IMR-90 (cell line): ENCODE results near the gene XYLB. TPM values are rescaled to one million over a fixed set of nuclear protein-coding genes. Genes with fewer than 3 reads are reported as not detected.

Experiments
- ATAC-seq: fragments of 200-7000 bp; cut with Tn5 transposase; 2 replicates; pipeline ENCODE4 v1.9.1; 2020; ENCODE audit warnings: low read depth, mild to moderate bottlenecking, moderate library complexity
- Bru-seq: library from RNA; stranded (reverse); fragments of 400-500 nt; gene quantifications from one replicate; lab custom pipeline; 2021; lab: Mats Ljungman, UMichigan
- BruChase-seq, 2 experiments: library from RNA; stranded (reverse); fragments of 400-500 nt; gene quantifications; one replicate each; lab custom pipeline; 2021; lab: Mats Ljungman, UMichigan
- BruUV-seq: library from RNA; stranded (reverse); fragments of 400-500 nt; replicated peaks from 2 replicates; lab custom pipeline; 2021; lab: Mats Ljungman, UMichigan
- CTCF ChIA-PET: fragments of 300-600 bp; formaldehyde crosslinking; extraction: SDS; loops from one replicate; lab custom pipeline; 2021; ENCODE audit warnings: antibody characterized with exemption; lab: Yijun Ruan, JAX
- POLR2A ChIA-PET: fragments of 300-600 bp; sonication (Branson Sonifier 250); formaldehyde crosslinking; loops from one replicate; lab custom pipeline; 2022; ENCODE audit warnings: antibody characterized with exemption; ENCODE audit not compliant: unreplicated experiment; lab: Charles Lee
- DNase-seq: peaks from one replicate; pipeline ENCODE4 v3.0.0; 2013
- H2AFZ ChIP-seq: replicated peaks from 2 replicates; pipeline ENCODE3; 2013; ENCODE audit warnings: low read length, mild to moderate bottlenecking; ENCODE audit not compliant: poor library complexity
- H2AK5ac ChIP-seq: 2 replicates; pipeline ENCODE4 v1.6.1; 2013; ENCODE audit warnings: low read depth, low read length, inconsistent platforms
- H2AK9ac ChIP-seq: replicated peaks from 2 replicates; pipeline ENCODE3; 2013; ENCODE audit warnings: mild to moderate bottlenecking, low read depth, low read length, moderate library complexity; ENCODE audit not compliant: poor library complexity
- H2BK120ac ChIP-seq: 2 replicates; pipeline ENCODE4 v1.6.1; 2013; ENCODE audit warnings: low read depth, low read length, inconsistent platforms
- H2BK15ac ChIP-seq: 3 replicates; pipeline ENCODE4 v1.6.1; 2013; ENCODE audit warnings: low read depth, low read length, inconsistent platforms
- H2BK20ac ChIP-seq: 2 replicates; pipeline ENCODE4 v1.6.1; 2013; ENCODE audit warnings: low read depth, mild to moderate bottlenecking, inconsistent platforms, low read length, moderate library complexity
- H2BK5ac ChIP-seq: 2 replicates; pipeline ENCODE4 v1.6.1; 2013; ENCODE audit warnings: mild to moderate bottlenecking, low read depth, low read length, inconsistent platforms; ENCODE audit not compliant: poor library complexity, severe bottlenecking
- H3K14ac ChIP-seq: replicated peaks from 2 replicates; pipeline ENCODE4 v1.6.1; 2013; ENCODE audit warnings: low read depth, low read length, inconsistent platforms
- H3K18ac ChIP-seq: 2 replicates; pipeline ENCODE4 v1.6.1; 2013; ENCODE audit warnings: low read depth, low read length, control low read depth
- H3K23ac ChIP-seq: 2 replicates; pipeline ENCODE4 v1.6.1; 2013; ENCODE audit warnings: low read depth, low read length, inconsistent platforms
- H3K27ac ChIP-seq: 2 replicates; pipeline ENCODE4 v1.5.1; 2013; ENCODE audit warnings: mild to moderate bottlenecking, control low read depth, low read length; ENCODE audit not compliant: insufficient read depth
- H3K27me3 ChIP-seq: 2 replicates; pipeline ENCODE4 v1.6.1; 2013; ENCODE audit warnings: low read length; ENCODE audit not compliant: control insufficient read depth, insufficient read depth
- H3K36me3 ChIP-seq: 2 replicates; pipeline ENCODE4 v1.6.1; 2013; ENCODE audit warnings: low read length, mixed read lengths; ENCODE audit not compliant: control insufficient read depth, insufficient read depth
- H3K4ac ChIP-seq: 2 replicates; pipeline ENCODE4 v1.6.1; 2013; ENCODE audit warnings: low read depth, low read length, inconsistent platforms
- H3K4me1 ChIP-seq: 2 replicates; pipeline ENCODE4 v1.6.1; 2013; ENCODE audit warnings: low read length, mixed read lengths; ENCODE audit not compliant: control insufficient read depth, insufficient read depth
- H3K4me2 ChIP-seq: 2 replicates; pipeline ENCODE4 v1.6.1; 2013; ENCODE audit warnings: low read depth, mild to moderate bottlenecking, control low read depth, low read length, moderate library complexity
- H3K4me3 ChIP-seq: 2 replicates; pipeline ENCODE4 v1.5.1; 2013; ENCODE audit warnings: low read depth, mild to moderate bottlenecking, control low read depth, low read length, moderate library complexity; ENCODE audit not compliant: insufficient read depth
- H3K56ac ChIP-seq: 2 replicates; pipeline ENCODE4 v1.6.1; 2013; ENCODE audit warnings: low read length, inconsistent platforms; ENCODE audit not compliant: insufficient read depth; ENCODE audit errors: extremely low read depth
- H3K79me1 ChIP-seq, 2 experiments: 2 replicates each; pipeline ENCODE4 v1.6.1; 2013; ENCODE audit warnings: low read length in 2 of 2, inconsistent platforms in 1 of 2, low read depth in 1 of 2
- H3K9ac ChIP-seq: 2 replicates; pipeline ENCODE4 v1.6.1; 2013; ENCODE audit warnings: low read depth, low read length, control low read depth
- H3K9me1 ChIP-seq: 2 replicates; pipeline ENCODE4 v1.6.1; 2013; ENCODE audit warnings: low read length, inconsistent platforms; ENCODE audit not compliant: insufficient read depth
- H3K9me3 ChIP-seq: 2 replicates; pipeline ENCODE4 v1.6.1; 2013; ENCODE audit warnings: low read length; ENCODE audit not compliant: control insufficient read depth, insufficient read depth
- H4K20me1 ChIP-seq: 2 replicates; pipeline ENCODE4 v1.6.1; 2013; ENCODE audit warnings: low read length, inconsistent platforms; ENCODE audit not compliant: insufficient read depth
- H4K5ac ChIP-seq: 2 replicates; pipeline ENCODE4 v1.6.1; 2013; ENCODE audit warnings: mild to moderate bottlenecking, low read depth, low read length, control low read depth
- H4K8ac ChIP-seq, 2 experiments: 2 replicates each; pipeline ENCODE4 v1.6.1; 2013; ENCODE audit warnings: low read depth in 2 of 2, low read length in 2 of 2, control low read depth in 1 of 2, inconsistent platforms in 1 of 2
- H4K91ac ChIP-seq: 2 replicates; pipeline ENCODE4 v1.6.1; 2013; ENCODE audit warnings: low read depth, low read length, inconsistent platforms; ENCODE audit not compliant: insufficient read depth
- BHLHE40 ChIP-seq: fragments of 150-350 bp; IDR thresholded peaks from 2 replicates; pipeline ENCODE4 v1.6.1; 2016; ENCODE audit warnings: mild to moderate bottlenecking, low read depth, low read length
- CEBPB ChIP-seq: IDR thresholded peaks from 2 replicates; pipeline ENCODE4 v1.6.1; 2012; ENCODE audit warnings: low read depth, low read length, improper control_type of control experiment
- CHD1 ChIP-seq: IDR thresholded peaks from 2 replicates; pipeline ENCODE4 v1.6.1; 2012; ENCODE audit warnings: low read depth, low read length, improper control_type of control experiment
- CTCF ChIP-seq: conservative IDR thresholded peaks from 2 replicates; pipeline ENCODE4 v1.5.1; 2012; ENCODE audit warnings: mild to moderate bottlenecking, low read depth, low read length, improper control_type of control experiment
- MAFK ChIP-seq: IDR thresholded peaks from 2 replicates; pipeline ENCODE4 v1.6.1; 2012; ENCODE audit warnings: low read depth, low read length, improper control_type of control experiment
- MAZ ChIP-seq: IDR thresholded peaks from 2 replicates; pipeline ENCODE4 v1.6.1; 2012; ENCODE audit warnings: low read depth, mild to moderate bottlenecking, low read length, improper control_type of control experiment, moderate library complexity, borderline replicate concordance
- MXI1 ChIP-seq: IDR thresholded peaks from 2 replicates; pipeline ENCODE4 v1.6.1; 2012; ENCODE audit warnings: low read depth, mild to moderate bottlenecking, low read length, moderate library complexity, borderline replicate concordance
- RAD21 ChIP-seq: IDR thresholded peaks from 2 replicates; pipeline ENCODE4 v1.6.1; 2012; ENCODE audit warnings: low read length, improper control_type of control experiment
- RCOR1 ChIP-seq: IDR thresholded peaks from 2 replicates; pipeline ENCODE4 v1.6.1; 2012; ENCODE audit warnings: mild to moderate bottlenecking, low read length, improper control_type of control experiment; ENCODE audit not compliant: insufficient replicate concordance
- SMC3 ChIP-seq: fragments of 150-350 bp; IDR thresholded peaks from 2 replicates; pipeline ENCODE4 v1.6.1; 2016; ENCODE audit warnings: low read depth, mild to moderate bottlenecking, antibody characterized with exemption, low read length, moderate library complexity
- WGBS, 2 experiments: methylation state at CpG; one replicate each; pipeline versions ENCODE4 v1.1.5 to v1.1.7; 2013; ENCODE audit warnings: missing lambda C conversion rate in 2 of 2; ENCODE audit not compliant: insufficient read length in 1 of 2; ENCODE audit errors: extremely low coverage in 2 of 2; 5-methylcytosine and 5-hydroxymethylcytosine counted together
- dilution Hi-C: fragments of 300-500 bp; cut with HindIII; formaldehyde crosslinking; loops from one replicate; pipeline ENCODE4 v1.14.3; 2018; ENCODE audit warnings: low sequenced_read_pairs; ENCODE audit not compliant: unreplicated experiment
- in situ Hi-C: fragments of 300-500 bp; cut with MboI; formaldehyde crosslinking; loops from 3 replicates; pipeline ENCODE4 v1.14.3; 2019; ENCODE audit warnings: low sequenced_read_pairs, inconsistent platforms, mixed read lengths
- intact Hi-C: fragments of 100-400 bp; cut with micrococcal nuclease; formaldehyde crosslinking; loops from 2 replicates; pipeline ENCODE4 v1.10.0; 2022
- long read RNA-seq: library from polyadenylated mRNA; unstranded; transcript quantifications from one replicate; pipeline ENCODE4 v2.0.0, GENCODE V29; 2021; ENCODE audit not compliant: unreplicated experiment
- polyA plus RNA-seq, 3 experiments: library from polyadenylated mRNA; depleted of rRNA; stranded (reverse); fragments of >200 nt; gene quantifications; 2 replicates each; pipeline ENCODE4 v1.2.3, GENCODE V29; 2012; ENCODE audit warnings: low replicate concordance in 1 of 3
- total RNA-seq: library from RNA; depleted of rRNA; stranded (reverse); fragments of >200 nt; gene quantifications from 2 replicates; pipeline ENCODE4 v1.2.3, GENCODE V29; 2012; rRNA removed
- TF ChIP-seq, protein P1 (sequence below): fragments of 150-350 bp; IDR thresholded peaks from 2 replicates; pipeline ENCODE4 v1.6.1; 2017; ENCODE audit warnings: mild to moderate bottlenecking, antibody characterized with exemption, low read length, low read depth

XYLB gene
- total RNA-seq (2.5 and 3.0 TPM in 2 replicates), polyA plus RNA-seq (2012; rRNA removed) (2.3 and 3.4 TPM in 2 replicates), Bru-seq, nascent RNA (percentile 61 among the genes with signal in this experiment), BruChase-seq, experiment 1, labeled RNA remaining after a 6-hour chase (percentile 60 among the genes with signal in this experiment), BruChase-seq, experiment 2, labeled RNA remaining after a 2-hour chase (percentile 69 among the genes with signal in this experiment)
- 1.6 and 2.0 TPM in 2 replicates for polyA plus RNA-seq (2012; cell fraction: cytosol; rRNA removed)
- 7.3 and 13.9 TPM in 2 replicates for polyA plus RNA-seq (2012; cell fraction: nucleus; rRNA removed; ENCODE audit: low replicate concordance)
- long read RNA-seq, partial matches to known transcripts = 1 of 2 reads
- long read RNA-seq, other reads (novel, unspliced or antisense) = 1 of 2 reads

DNA sequence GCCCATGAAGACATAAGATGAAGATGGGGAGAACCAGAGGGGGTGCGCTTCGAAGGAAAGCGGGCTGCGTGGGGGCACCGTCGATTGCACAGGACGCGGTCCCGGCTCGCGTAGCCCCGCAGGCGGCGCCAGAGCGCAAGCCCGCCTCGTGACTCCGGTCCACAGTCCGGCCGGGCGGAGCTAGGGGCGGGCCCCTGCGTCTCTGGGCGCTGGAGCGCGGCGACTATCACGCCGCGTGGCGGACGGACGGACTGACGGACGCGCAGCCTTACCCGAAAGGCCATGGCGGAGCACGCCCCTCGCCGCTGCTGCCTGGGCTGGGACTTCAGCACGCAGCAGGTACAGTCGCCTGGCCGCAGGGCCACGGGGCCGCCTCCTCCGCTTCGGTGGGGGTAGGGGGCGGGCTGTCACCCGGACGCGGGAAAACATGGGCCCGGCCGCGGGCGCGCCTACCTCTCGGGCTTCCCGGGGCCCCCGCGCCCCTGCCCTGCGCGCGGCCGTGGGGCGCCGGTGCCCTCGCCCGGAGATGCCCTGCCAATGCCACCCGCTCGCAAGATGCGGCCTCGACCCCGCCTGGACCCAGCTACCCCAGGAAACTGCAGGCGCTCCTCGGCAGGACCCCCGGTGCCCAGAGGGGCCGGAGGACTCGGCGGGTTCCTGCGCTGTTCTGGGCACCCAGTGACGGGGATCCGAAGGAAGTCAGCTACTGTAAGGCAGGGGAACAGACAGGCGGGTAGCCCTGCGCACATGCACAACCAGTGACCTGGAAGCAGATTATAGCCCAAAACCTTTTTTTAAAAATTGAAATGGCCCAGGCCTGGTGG is at the start of gene XYLB:
TSS of gene XYLB (plus strand) at position 199 of the 824 bp plus-strand sequence. CDS start at position 283, 84 bp downstream.
- DNase-seq (peak; percentile 72), ATAC-seq (peak; percentile 99)
- no peak within 1 kb of the TSS for H3K23ac ChIP-seq
- H3K79me1 ChIP-seq = peaks cover 6 to 16% of the 10 kb centered on the region in 2 experiments; a peak in 3 of 4 replicates
- peak within 1 kb of the TSS; percentile 80 for H3K4me2 ChIP-seq
- peak within 1 kb of the TSS; percentile 51 to 66; a peak in 2 of 4 replicates for H4K8ac ChIP-seq
- BruUV-seq = no TSS peak
- no peak within 1 kb of the TSS for H3K56ac ChIP-seq
- H3K27ac ChIP-seq = peak within 1 kb of the TSS; percentile 30; the same call in 1 of the 2 replicates
- H3K9me3 ChIP-seq = no peaks in the 10 kb centered on the region
- 0% methylated on average over 45 of the region's 85 CpGs; no CpG with 5 or more reads in 1 of the 2 experiments for WGBS, 2 experiments
- H4K91ac ChIP-seq = no peak within 1 kb of the TSS; the same call in 1 of the 2 replicates
- H4K20me1 ChIP-seq = no peaks in the 10 kb centered on the region
- H2AK5ac ChIP-seq = no peak within 1 kb of the TSS
- H3K4me3 ChIP-seq = peak within 1 kb of the TSS; percentile 83
- H2BK5ac ChIP-seq = no peak within 1 kb of the TSS
- POLR2A ChIA-PET = interaction anchor here (0.6 kb wide), 2 partner anchors 15 to 155 kb away, joined by 3 to 11 read pairs; no protein-coding TSS in a partner anchor
- H2BK20ac ChIP-seq = peak within 1 kb of the TSS; percentile 45; the same call in 1 of the 2 replicates
- dilution Hi-C loops (no loop called here), in situ Hi-C loops (loop anchor here (5.0 to 10.0 kb wide), 2 partner anchors 136 to 222 kb away; no protein-coding TSS in a partner anchor), intact Hi-C loops (loop anchor here (1.0 to 5.0 kb wide), 6 partner anchors 44 to 496 kb away; partner anchors contain the start of gene ACAA1)
- no peaks in the 10 kb centered on the region for H3K4me1 ChIP-seq
- CTCF ChIA-PET = interaction anchor here (0.6 to 2.7 kb wide), 16 partner anchors 9 to 738 kb away, joined by 3 to 20 read pairs (median 4); no protein-coding TSS in a partner anchor
- peaks cover 7% of the 10 kb centered on the region; the same call in 1 of the 2 replicates for H3K9me1 ChIP-seq
- H3K36me3 ChIP-seq = no peaks in the 10 kb centered on the region
- peak within 1 kb of the TSS; percentile 87 for H3K4ac ChIP-seq
- H3K18ac ChIP-seq = no peak within 1 kb of the TSS
- H2BK15ac ChIP-seq = peak within 1 kb of the TSS; percentile 34; the same call in 1 of the 3 replicates
- H3K14ac ChIP-seq = 0 out of 2 replicates have a peak within 1 kb of the TSS, but pooled peaks have one; percentile 52
- peak within 1 kb of the TSS; percentile 96 for H2AK9ac ChIP-seq
- no peak within 1 kb of the TSS for H4K5ac ChIP-seq
- H2BK120ac ChIP-seq = no peak within 1 kb of the TSS
- H3K27me3 ChIP-seq = no peaks in the 10 kb centered on the region
- peak within 1 kb of the TSS; percentile 99 for H2AFZ ChIP-seq
- H3K9ac ChIP-seq = peak within 1 kb of the TSS; percentile 63
- TF ChIP-seq BHLHE40 (peak; percentile 27; the same call in 1 of the 2 replicates), CHD1 (0 out of 2 replicates have a peak, but pooled peaks have one; percentile 48), CEBPB (0 out of 2 replicates have a peak, but pooled peaks have one; percentile 51), MXI1 (peak; percentile 96), CTCF (peak; percentile 85), SMC3 (peak; percentile 62), RAD21 (peak; percentile 59), MAFK (no peak), MAZ (peak; percentile 78; the same call in 1 of the 2 replicates), RCOR1 (no peak)
- TF ChIP-seq, protein P1, sequence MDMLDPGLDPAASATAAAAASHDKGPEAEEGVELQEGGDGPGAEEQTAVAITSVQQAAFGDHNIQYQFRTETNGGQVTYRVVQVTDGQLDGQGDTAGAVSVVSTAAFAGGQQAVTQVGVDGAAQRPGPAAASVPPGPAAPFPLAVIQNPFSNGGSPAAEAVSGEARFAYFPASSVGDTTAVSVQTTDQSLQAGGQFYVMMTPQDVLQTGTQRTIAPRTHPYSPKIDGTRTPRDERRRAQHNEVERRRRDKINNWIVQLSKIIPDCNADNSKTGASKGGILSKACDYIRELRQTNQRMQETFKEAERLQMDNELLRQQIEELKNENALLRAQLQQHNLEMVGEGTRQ = peak; percentile 82
